ENCODE measurements around the gene USP17L13.
"Not testable (repeated sequence)": the region's sequence is repeated elsewhere in the genome, so short reads cannot be mapped to it uniquely, and the experiment has no call there.

Gene USP17L13

GRCh38 chr4:9224596-9224995 is at the start of gene USP17L13:
Gene USP17L13, plus strand, starts transcription at chr4:9224896. Its CDS starts 0 bp downstream, at chr4:9224896.
- DNase-seq, result not testable (repeated sequence)

GRCh38 chr4:9210357-9210756 is 14.3 kb upstream of the USP17L13 start, which contains the start of gene USP17L10:
Gene USP17L10, plus strand, starts transcription at chr4:9210657. Its CDS starts 0 bp downstream, at chr4:9210657.
- not testable (repeated sequence) for DNase-seq

DNA sequence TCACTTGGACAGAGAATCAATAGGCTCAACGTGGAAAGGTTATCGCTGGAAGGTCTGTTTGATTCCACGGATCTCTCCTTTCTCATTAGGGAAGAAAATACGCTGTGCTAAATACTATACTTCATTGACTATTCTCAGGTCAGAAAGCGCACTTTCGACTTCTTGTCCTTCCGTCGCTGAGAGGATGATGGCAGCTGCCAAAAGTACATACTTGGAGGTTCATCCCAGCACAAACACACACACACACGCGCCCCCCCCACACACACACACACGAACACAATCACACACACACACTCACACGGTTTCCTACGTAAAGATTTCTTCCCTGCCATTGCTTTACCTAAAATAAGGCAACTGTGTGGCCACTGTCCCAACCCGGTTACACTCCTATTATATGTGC is 10.0 kb upstream of the USP17L13 start:
- not testable (repeated sequence) for DNase-seq

- not testable (repeated sequence) for DNase-seq
Measured at GRCh38 chr4:9215105-9215504, 9.6 kb upstream of the USP17L13 start, which contains the start of gene USP17L11. Gene USP17L11, plus strand, starts transcription at chr4:9215405. Its CDS starts 0 bp downstream, at chr4:9215405.

DNA sequence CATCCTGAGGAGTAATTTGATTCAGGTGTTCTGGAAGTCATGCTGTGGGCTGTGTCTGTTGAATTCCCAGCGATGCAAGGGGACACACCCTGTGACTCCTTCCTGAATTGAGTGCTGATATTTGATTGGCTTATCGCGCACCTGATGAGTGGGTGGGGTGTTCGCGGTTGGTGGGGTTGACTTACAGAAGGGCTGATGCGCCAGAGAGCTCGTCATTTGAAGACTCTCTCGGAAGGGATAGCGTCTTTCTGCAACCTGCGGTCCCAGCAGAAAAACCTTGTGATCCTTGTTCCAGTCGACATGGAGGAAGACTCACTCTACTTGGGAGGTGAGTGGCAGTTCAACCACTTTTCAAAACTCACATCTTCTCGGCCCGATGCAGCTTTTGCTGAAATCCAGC is 4.8 kb upstream of the USP17L13 start, which contains the start of gene USP17L12:
Gene USP17L12, plus strand, starts transcription at position 301 of the 400 bp plus-strand sequence. Its CDS starts 0 bp downstream, at position 301.
- not testable (repeated sequence) for DNase-seq

DNA sequence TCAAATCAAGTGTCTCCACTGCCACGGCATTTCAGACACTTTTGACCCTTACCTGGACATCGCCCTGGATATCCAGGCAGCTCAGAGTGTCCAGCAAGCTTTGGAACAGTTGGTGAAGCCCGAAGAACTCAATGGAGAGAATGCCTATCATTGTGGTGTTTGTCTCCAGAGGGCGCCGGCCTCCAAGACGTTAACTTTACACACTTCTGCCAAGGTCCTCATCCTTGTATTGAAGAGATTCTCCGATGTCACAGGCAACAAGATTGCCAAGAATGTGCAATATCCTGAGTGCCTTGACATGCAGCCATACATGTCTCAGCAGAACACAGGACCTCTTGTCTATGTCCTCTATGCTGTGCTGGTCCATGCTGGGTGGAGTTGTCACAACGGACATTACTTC is 5.6 kb downstream of the USP17L13 start:
- not testable (repeated sequence) for DNase-seq

- DNase-seq, result not testable (repeated sequence)
Measured at GRCh38 chr4:9234085-9234484, 9.4 kb downstream of the USP17L13 start, which contains the start of gene USP17L15. Gene USP17L15, plus strand, starts transcription at chr4:9234385. Its CDS starts 0 bp downstream, at chr4:9234385.

DNA sequence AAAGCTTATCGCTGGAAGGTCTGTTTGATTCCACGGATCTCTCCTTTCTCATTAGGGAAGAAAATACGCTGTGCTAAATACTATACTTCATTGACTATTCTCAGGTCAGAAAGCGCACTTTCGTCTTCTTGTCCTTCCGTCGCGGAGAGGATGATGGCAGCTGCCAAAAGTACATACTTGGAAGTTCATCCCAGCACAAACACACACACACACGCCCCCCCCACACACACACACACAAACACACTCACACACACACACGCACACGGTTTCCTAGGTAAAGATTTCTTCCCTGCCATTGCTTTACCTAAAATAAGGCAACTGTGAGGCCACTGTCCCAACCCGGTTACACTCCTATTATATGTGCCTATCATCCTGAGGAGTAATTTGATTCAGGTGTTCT is 13.8 kb downstream of the USP17L13 start:
- not testable (repeated sequence) for DNase-seq

GRCh38 chr4:9243579-9243978 is 18.9 kb downstream of the USP17L13 start, which contains the start of gene USP17L17:
Gene USP17L17, plus strand, starts transcription at chr4:9243879. Its CDS starts 0 bp downstream, at chr4:9243879.
- DNase-seq, result not testable (repeated sequence)

DNA sequence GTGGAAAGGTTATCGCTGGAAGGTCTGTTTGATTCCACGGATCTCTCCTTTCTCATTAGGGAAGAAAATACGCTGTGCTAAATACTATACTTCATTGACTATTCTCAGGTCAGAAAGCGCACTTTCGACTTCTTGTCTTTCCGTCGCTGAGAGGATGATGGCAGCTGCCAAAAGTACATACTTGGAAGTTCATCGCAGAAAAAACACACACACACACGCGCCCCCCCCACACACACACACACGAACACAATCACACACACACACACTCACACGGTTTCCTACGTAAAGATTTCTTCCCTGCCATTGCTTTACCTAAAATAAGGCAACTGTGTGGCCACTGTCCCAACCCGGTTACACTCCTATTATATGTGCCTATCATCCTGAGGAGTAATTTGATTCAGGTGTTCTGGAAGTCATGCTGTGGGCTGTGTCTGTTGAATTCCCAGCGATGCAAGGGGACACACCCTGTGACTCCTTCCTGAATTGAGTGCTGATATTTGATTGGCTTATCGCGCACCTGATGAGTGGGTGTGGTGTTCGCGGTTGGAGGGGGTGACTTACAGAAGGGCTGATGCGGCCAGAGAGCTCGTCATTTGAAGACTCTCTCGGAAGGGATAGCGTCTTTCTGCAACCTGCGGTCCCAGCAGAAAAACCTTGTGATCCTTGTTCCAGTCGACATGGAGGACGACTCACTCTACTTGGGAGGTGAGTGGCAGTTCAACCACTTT is 23.4 kb downstream of the USP17L13 start, which contains the start of gene USP17L18:
Gene USP17L18, plus strand, starts transcription at position 678 of the 728 bp plus-strand sequence. Its CDS starts 0 bp downstream, at position 678.
- DNase-seq, result not testable (repeated sequence)

DNA sequence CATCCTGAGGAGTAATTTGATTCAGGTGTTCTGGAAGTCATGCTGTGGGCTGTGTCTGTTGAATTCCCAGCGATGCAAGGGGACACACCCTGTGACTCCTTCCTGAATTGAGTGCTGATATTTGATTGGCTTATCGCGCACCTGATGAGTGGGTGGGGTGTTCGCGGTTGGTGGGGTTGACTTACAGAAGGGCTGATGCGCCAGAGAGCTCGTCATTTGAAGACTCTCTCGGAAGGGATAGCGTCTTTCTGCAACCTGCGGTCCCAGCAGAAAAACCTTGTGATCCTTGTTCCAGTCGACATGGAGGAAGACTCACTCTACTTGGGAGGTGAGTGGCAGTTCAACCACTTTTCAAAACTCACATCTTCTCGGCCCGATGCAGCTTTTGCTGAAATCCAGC is 28.4 kb downstream of the USP17L13 start, which contains the start of gene USP17L19:
Gene USP17L19, plus strand, starts transcription at position 301 of the 400 bp plus-strand sequence. Its CDS starts 0 bp downstream, at position 301.
- not testable (repeated sequence) for DNase-seq

- DNase-seq, result not testable (repeated sequence)
Measured at GRCh38 chr4:9257824-9258223, 33.1 kb downstream of the USP17L13 start, which contains the start of gene USP17L20. Gene USP17L20, plus strand, starts transcription at chr4:9258124. Its CDS starts 0 bp downstream, at chr4:9258124.

GRCh38 chr4:9262572-9262971 is 37.9 kb downstream of the USP17L13 start, which contains the start of gene USP17L21:
Gene USP17L21, plus strand, starts transcription at chr4:9262872. Its CDS starts 0 bp downstream, at chr4:9262872.
- DNase-seq, result not testable (repeated sequence)

DNA sequence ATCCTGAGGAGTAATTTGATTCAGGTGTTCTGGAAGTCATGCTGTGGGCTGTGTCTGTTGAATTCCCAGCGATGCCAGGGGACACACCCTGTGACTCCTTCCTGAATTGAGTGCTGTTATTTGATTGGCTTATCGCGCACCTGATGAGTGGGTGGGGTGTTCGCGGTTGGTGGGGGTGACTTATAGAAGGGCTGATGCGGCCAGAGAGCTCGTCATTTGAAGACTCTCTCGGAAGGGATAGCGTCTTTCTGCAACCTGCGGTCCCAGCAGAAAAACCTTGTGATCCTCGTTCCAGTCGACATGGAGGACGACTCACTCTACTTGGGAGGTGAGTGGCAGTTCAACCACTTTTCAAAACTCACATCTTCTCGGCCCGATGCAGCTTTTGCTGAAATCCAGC is 42.6 kb downstream of the USP17L13 start, which contains the start of gene USP17L22:
Gene USP17L22, plus strand, starts transcription at position 301 of the 400 bp plus-strand sequence. Its CDS starts 0 bp downstream, at position 301.
- DNase-seq, result not testable (repeated sequence)

- not testable (repeated sequence) for DNase-seq
Measured at GRCh38 chr4:9271719-9272118, 47.0 kb downstream of the USP17L13 start.

Data from NCI-H1436 treated with DMSO at 0.1 percent for 48 hours (cell line).